ENCODE data around the gene MGAM2.
"Not testable (repeated sequence)": the region's sequence is repeated elsewhere in the genome, so short reads cannot be mapped to it uniquely, and the experiment has no call there.

MGAM2 gene

DNA sequence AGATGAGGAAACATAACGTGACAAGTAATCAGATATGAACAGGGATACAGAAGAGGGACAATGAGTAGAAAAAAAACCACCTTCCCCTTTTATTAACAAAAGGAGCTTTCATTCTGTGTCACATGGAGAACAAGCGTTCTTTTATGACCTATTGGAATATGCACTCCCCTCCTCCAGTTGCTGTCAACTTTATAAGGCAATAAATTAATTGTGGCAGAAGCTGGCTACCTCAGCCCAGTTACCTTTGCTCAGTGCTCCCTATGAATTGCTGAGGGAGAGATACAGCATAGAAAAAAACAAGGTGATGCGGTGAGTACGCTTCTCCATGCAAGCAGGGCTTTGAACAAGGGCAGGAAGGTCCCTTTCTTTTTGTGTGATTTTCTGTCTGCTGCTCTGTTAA, at the start of gene MGAM2:
MGAM2 (plus strand) TSS at position 220 of the 400 bp plus-strand sequence. CDS start 5,156 bp downstream, outside the sequence.
- DNase-seq (ENCODE audit: low read depth in 2 of 2): no peak

GRCh38 chr7:142063551-142064442, 47.7 kb upstream of the MGAM2 start:
- no peak for DNase-seq (ENCODE audit: low read depth in 2 of 2)

DNA sequence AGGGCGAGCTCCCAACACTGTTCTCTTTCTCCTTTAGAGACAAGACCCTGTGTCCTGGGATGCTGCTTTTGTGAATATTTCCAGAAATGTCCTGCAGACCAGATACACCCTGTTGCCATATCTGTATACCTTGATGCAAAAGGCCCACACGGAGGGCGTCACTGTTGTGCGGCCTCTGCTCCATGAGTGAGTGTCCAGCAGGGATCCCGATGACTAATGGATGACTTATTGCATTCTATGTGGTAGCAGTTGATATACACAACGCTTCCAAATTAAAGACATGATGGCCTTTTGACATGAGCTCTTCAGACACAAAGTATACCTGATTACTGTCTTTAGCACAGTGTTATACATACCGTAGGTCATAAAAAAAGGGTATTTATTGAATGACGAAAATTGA, 45.0 kb upstream of the MGAM2 start:
- no peak for DNase-seq (ENCODE audit: low read depth in 2 of 2)

DNA sequence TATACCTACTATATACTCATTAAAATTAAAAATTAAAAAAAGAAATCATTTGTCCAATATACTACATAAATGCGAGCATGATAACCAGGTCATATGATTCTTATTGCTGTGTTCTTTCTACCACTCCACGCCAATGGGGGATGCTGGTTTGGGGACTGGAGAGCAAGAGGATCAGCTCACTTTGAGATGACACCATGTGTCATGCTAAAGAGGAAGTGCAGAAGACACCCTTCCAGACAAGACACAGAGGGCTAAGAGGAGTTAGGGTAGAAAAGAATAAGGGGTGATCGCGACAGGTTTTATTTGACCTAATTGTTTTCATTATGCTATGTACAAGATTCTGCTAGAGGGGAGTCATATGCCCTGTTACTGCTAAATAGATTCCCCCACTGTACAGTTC, 33.8 kb upstream of the MGAM2 start:
- DNase-seq (ENCODE audit: low read depth in 2 of 2): no peak

- DNase-seq (ENCODE audit: low read depth in 2 of 2): no peak
Observed at GRCh38 chr7:142083605-142084004, 27.9 kb upstream of the MGAM2 start.

GRCh38 chr7:142085428-142085827, 26.1 kb upstream of the MGAM2 start:
- DNase-seq (ENCODE audit: low read depth in 2 of 2): no peak

DNA sequence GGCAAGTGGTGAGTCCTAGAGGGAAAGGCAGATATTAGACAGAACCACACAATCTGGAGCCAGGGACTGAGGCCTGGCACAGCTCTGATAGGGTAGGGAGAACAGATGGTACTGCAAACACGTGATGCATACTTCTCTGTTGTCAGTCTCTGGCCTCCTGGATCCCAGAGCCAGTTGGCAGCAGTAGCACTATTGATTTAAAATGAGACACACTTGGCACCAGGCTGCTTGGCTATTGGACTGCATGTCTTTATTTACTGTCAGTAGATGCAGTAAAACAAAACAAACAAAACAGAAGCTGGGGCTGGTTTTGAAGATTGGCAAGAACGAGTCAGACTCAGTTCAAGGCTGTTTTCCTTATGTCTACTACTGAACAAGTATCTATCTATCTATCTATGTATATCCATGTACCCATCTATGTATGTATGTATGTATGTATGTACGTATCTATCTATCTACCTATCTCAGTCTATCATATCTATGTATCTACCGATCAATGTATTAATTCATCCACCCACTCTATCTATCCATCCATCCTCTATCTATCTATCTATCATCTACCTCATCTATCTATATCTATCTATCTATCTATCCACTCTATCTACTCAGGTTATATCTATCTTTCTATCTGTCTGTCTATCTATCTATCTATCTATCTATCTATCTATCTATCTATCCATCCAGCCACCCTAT, 23.4 kb upstream of the MGAM2 start:
- DNase-seq (ENCODE audit: low read depth in 2 of 2): no peak

DNA sequence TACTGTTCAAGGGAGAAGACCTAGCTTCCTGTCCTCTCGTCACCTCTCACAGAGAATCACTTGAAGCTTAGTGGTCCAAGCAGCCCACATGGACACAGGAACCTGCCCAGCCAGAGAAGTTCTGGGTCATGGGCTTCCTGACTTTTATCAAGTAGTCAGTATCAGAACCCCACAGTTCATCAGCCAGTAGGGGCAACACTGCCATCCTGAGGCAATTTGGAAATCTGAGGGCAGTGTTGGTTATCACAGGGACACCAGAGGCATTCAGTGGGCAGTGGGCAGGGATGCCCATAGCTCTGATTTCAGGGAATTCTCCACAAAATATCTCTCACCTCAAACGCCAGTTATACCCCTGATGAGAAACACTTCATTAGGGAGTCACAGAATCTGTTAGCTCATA, 22.5 kb upstream of the MGAM2 start:
- DNase-seq (ENCODE audit: low read depth in 2 of 2): no peak

DNA sequence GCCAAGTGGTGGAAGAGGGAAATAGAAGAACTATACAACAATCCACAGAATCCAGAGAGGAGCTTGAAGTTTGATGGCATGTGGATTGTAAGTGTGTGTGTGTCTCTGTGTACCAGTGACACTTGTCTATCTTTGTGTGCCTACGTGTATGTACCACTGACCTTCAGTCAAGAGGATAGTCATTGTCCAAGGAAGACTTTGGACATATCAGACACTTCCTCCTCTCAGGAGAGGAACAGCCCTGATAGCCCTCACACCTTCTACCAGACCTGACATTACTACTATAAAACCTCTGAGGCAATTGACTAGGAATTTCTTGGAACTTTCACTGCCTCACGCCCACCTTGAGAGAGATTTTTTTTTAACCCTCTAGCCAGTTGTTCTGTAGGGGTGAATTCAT, 19.6 kb upstream of the MGAM2 start:
- DNase-seq (ENCODE audit: low read depth in 2 of 2): no peak

DNA sequence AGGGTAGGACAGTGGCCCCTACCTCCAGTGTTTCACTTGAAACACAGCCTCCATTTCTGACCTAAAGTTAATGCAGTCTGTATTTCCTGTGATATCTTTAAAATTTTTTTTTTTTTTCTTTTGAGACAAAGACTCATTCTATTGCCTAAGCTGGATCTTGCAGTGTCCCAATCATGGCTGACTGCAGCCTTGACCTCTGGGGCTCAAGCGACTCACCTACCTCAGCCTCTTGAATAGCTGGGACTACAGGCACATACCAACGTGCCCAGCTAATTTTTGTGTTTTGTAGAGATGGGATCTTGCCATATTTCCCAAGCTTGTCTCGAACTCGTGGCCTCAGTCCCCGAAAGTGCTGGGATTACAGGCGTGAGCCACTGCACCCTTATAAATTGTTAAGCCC, 16.7 kb upstream of the MGAM2 start:
- no peak for DNase-seq (ENCODE audit: low read depth in 2 of 2)

GRCh38 chr7:142097571-142097970, 13.9 kb upstream of the MGAM2 start:
- DNase-seq (ENCODE audit: low read depth in 2 of 2): no peak

DNA sequence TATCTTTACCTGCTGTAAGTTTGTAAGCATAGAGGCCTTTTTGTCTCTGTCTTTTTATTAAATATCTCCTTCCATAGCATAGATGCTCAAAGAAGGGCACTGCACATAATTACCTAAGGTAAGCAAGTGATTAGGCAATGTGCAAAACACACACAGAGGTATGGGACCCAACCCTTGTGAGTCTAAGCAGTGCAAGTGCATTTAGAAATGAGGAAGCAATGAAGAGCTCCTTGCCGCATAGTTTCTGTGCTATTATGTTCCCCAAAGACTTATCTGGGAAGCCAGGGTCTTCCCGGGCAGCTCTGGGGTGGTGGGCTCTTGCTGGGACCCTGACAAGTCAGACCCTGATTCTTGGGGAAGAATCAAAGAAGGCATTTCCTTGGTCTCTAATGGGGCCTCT, 13.5 kb upstream of the MGAM2 start:
- DNase-seq (ENCODE audit: low read depth in 2 of 2): no peak

DNA sequence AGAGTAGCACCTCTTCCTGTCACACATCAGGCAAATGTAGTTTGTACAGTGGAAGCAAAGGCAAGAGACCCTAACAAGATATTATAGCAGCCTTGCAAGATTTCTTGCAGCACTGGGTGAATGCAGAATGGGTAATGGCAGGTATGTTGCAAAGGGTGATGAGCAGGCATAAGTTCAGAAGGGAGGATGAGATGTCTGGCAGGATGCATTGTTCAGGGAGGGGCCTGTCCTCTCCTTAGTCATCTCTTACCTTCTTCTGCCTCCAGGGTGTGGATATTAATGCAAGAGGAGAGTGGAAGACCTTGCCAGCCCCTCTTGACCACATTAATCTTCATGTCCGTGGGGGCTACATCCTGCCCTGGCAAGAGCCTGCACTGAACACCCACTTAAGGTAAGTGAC, 12.2 kb upstream of the MGAM2 start:
- not testable (repeated sequence) for DNase-seq (ENCODE audit: low read depth in 2 of 2)

DNA sequence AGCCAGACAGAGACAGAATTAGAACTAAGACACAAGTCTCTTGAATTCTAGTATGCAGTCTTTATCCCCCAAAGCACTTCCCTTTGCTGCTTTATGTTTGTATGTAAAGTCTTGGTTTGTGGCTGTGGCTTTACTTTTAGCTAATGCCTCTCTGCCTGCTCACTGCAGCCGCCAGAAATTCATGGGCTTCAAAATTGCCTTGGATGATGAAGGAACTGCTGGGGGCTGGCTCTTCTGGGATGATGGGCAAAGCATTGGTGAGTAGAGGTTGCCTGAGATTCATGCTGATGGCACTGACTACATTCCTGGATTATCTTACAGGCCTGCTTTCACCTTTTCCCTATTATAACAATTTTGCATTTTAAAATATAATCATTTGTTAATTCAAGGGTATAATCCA, 10.9 kb upstream of the MGAM2 start:
- DNase-seq (ENCODE audit: low read depth in 2 of 2): no peak

GRCh38 chr7:142101794-142102193, 9.7 kb upstream of the MGAM2 start:
- DNase-seq (ENCODE audit: low read depth in 2 of 2): not testable (repeated sequence)

DNA sequence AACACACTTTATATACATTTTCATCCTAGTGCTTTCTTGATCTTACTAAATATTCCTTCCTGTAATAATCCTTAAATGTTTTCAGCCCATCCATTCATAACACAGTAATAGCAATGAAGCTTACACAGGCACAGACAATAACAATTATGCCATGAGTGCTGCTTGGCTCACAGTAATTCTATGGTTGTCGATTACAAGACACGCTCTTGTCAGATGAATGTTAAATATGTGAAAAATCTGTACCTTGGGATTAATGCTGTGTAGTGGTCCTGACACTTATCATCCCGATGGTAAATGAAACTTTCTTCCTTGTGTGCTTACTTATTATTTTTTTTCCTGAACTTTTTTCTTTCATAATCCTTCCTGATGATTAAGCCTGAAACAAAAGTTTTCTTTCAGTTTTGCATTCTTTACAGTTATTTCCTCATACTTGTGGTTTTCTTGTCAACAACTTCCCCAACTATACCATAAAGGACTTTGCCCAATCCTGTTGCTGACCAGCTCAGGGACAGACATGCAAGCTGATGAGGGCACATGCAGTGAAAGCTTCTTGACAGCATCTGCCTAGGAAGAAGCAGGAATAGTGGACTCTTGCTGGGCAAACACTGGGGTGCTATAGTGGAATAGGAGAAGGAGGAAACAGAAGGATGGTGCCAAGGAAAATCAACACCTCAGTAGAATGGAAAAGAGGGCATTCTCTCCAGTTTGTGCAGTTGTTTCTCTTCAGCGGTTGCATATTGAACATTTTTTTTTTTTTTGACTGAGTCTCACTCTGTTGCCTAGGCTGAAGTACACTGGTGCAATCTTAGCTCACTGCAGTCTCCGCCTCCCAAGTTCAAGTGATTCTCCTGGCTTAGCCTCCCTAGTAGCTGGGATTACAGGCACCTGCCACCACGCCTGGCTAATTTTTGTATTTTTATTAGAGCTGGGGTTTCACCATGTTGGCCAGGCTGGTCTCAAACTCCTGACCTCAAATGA, 6.7 kb upstream of the MGAM2 start:
- no peak for DNase-seq (ENCODE audit: low read depth in 2 of 2)

DNA sequence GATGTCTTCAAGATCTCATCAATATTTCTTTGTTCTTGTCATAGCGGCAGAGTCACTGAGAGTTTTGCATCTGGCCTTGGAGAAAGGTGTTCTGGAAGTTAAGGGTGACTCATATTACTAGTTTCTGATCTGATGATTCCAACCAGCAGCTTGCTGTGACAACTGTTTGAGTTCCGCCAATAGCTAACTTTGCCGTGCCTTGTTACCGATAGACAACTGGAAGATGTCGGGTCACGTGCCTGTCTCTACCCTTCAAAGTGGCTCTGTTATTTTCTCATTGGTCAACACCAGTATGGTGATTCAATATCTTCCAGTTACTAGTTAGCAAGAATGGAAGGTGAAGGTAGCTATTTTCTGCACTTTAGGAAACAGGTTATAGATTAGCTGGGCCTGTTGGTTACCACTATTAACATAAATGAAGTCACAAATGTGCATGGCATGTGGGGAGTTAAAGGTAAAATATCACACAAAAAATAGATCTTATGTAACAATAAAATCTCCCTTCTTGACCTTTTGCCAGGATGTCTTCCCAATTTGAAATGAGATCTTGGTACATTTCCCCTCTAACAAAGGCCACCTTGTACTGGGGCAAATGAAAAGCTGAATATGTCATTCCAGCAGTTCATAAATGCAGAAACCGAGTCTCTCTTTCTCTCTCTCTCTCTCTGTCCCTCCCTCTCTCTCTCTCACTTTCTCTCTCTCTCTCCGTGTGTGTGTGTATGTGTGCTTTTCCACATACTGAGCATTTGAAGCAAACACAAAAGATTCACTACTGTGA, 2.6 kb upstream of the MGAM2 start:
- DNase-seq (ENCODE audit: low read depth in 2 of 2): no peak

DNA sequence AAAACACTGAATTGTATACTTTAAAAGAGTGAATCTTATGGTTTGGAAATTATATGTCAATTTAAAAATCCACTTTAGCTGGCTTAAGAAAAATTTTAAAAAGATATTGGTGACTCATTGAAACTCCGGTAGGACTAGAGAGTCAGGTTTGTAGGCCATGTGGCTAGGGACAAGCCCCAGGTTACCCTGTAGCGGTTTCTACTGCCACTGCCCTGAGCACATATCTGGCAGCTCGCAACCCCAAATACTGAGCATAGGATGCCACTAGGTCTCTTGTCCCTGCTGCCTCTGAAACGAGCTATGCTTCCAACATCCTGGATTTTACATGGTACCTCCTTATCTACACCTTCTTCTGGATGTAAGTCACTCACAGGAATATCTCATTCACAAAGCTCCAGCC, 1.4 kb upstream of the MGAM2 start:
- no peak for DNase-seq (ENCODE audit: low read depth in 2 of 2)

- DNase-seq (ENCODE audit: low read depth in 2 of 2): no peak
Observed at GRCh38 chr7:142110638-142111037, 880 bp upstream of the MGAM2 start.

GRCh38 chr7:142112086-142112485, 568 bp downstream of the MGAM2 start:
- no peak for DNase-seq (ENCODE audit: low read depth in 2 of 2)

DNA sequence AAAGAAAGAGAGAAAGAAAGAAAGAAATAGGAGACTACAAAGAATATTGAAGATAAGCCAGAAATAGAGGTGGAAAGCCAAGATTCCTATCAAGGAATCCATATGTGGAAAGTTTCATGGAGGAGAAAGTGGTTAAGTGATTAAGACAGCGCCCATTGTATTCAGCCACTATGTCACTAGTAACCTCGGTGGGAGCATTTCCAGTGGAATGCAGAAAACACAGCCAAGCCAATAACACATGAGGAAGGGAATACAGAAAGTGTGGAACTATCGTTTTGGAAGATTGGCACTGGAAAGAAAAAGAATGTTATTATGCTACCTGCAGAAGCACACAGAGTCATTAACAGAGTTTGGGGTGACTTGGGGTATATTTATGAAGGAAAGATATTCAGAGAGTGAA, 2.7 kb downstream of the MGAM2 start:
- no peak for DNase-seq (ENCODE audit: low read depth in 2 of 2)

Data from stimulated activated CD8-positive, alpha-beta memory T cell treated with anti-CD3 and anti-CD28 coated beads, Interleukin-15, amount 100 ng/mL, for 4 hours (primary cell).